SK-N-SH (cell line): ENCODE measurements around the gene PCSK9. TPM values are rescaled to one million over a fixed set of nuclear protein-coding genes. Genes with fewer than 3 reads are reported as not detected.

ENCODE experiments used
- CTCF ChIA-PET: fragments of 300-600, 350-600 bp; formaldehyde crosslinking; extraction: SDS; loops from one replicate; lab custom pipeline; 2021; lab: Yijun Ruan, JAX
- POLR2A ChIA-PET: fragments of 350-600 bp; sonication (Branson Sonifier 250); formaldehyde crosslinking; extraction: SDS; loops from one replicate; lab custom pipeline; 2020; ENCODE audit warnings: antibody characterized with exemption, inconsistent platforms; lab: Yijun Ruan, JAX
- DNase-seq: peaks from one replicate; pipeline ENCODE4 v3.0.0; 2012
- H2AFZ ChIP-seq: fragments of 200-600 bp; sonication (generic); 2 replicates; pipeline ENCODE4 v1.8.1; 2016; ENCODE audit warnings: antibody characterized with exemption, mild to moderate bottlenecking, low read depth
- H3F3A ChIP-seq: fragments of 200-600 bp; sonication (generic); replicated peaks from 2 replicates; pipeline ENCODE3; 2016; ENCODE audit warnings: antibody characterized with exemption, mild to moderate bottlenecking; ENCODE audit not compliant: insufficient read depth
- H3K27ac ChIP-seq, 2 experiments: fragments of 200-500 bp in 1 of 2; fragments of 200-600 bp in 1 of 2; sonication (Bioruptor generic) in 1 of 2; sonication (generic), shearing (Covaris generic) in 1 of 2; 2 replicates each; pipeline versions ENCODE4 v1.5.1 to v1.6.1; 2014 to 2016; ENCODE audit warnings: low read depth in 2 of 2, inconsistent platforms in 1 of 2, low read length in 1 of 2, mild to moderate bottlenecking in 1 of 2, mixed read lengths in 1 of 2
- H3K27me3 ChIP-seq: fragments of 200-600 bp; sonication (generic), shearing (Covaris generic); 2 replicates; pipeline ENCODE4 v1.6.1; 2016; ENCODE audit warnings: mixed run types; ENCODE audit not compliant: insufficient read depth
- H3K36me3 ChIP-seq, 2 experiments: fragments of 200-500 bp in 1 of 2; fragments of 200-600 bp in 1 of 2; sonication (Bioruptor generic) in 1 of 2; sonication (generic) in 1 of 2; replicated peaks in 1 of 2; 2 replicates each; pipeline versions ENCODE3 to v1.5.1; 2014 to 2016; ENCODE audit warnings: low read length in 1 of 2, mild to moderate bottlenecking in 1 of 2; ENCODE audit not compliant: insufficient read depth in 2 of 2, control insufficient read depth in 1 of 2
- H3K4me1 ChIP-seq, 2 experiments: fragments of 200-500 bp in 1 of 2; fragments of 200-600 bp in 1 of 2; sonication (Bioruptor generic) in 1 of 2; sonication (generic), shearing (Covaris generic) in 1 of 2; 2 replicates each; pipeline versions ENCODE4 v1.5.1 to v1.6.1; 2014 to 2016; ENCODE audit warnings: low read depth in 1 of 2, low read length in 1 of 2, mixed run types in 1 of 2; ENCODE audit not compliant: insufficient read depth in 2 of 2, control insufficient read depth in 1 of 2
- H3K4me2 ChIP-seq: fragments of 200-600 bp; sonication (generic), shearing (Covaris generic); 2 replicates; pipeline ENCODE4 v1.6.1; 2017; ENCODE audit warnings: mixed run types
- H3K4me3 ChIP-seq, 2 experiments: fragments of 200-500 bp in 1 of 2; fragments of 200-600 bp in 1 of 2; sonication (Bioruptor generic) in 1 of 2; sonication (generic), shearing (Covaris generic) in 1 of 2; 2 replicates each; pipeline versions ENCODE4 v1.5.1 to v1.8.1; 2014 to 2016; ENCODE audit warnings: low read depth in 2 of 2, inconsistent platforms in 1 of 2, low read length in 1 of 2, mild to moderate bottlenecking in 1 of 2, mixed read lengths in 1 of 2, moderate library complexity in 1 of 2
- H3K79me2 ChIP-seq: fragments of 200-600 bp; sonication (generic); 2 replicates; pipeline ENCODE4 v1.8.1; 2017; ENCODE audit warnings: mild to moderate bottlenecking; ENCODE audit not compliant: insufficient read depth
- H3K9ac ChIP-seq: fragments of 200-600 bp; sonication (generic); 2 replicates; pipeline ENCODE4 v1.6.1; 2017; ENCODE audit warnings: mixed run types
- H3K9me2 ChIP-seq: fragments of 200-600 bp; sonication (generic); 2 replicates; pipeline ENCODE4 v1.6.1; 2017; ENCODE audit warnings: mixed run types
- H3K9me3 ChIP-seq: fragments of 200-600 bp; sonication (generic); 2 replicates; pipeline ENCODE4 v1.6.1; 2017; ENCODE audit warnings: mixed run types, mild to moderate bottlenecking, moderate library complexity
- H4K20me1 ChIP-seq: fragments of 200-600 bp; sonication (generic); 2 replicates; pipeline ENCODE4 v1.6.1; 2017; ENCODE audit warnings: mild to moderate bottlenecking, mixed run types; ENCODE audit not compliant: insufficient read depth
- CHD2 ChIP-seq: fragments of 150-350 bp; IDR thresholded peaks from 2 replicates; pipeline ENCODE4 v1.6.1; 2018; ENCODE audit warnings: low read length; ENCODE audit not compliant: partially characterized antibody
- CTCF ChIP-seq: fragments of 200-600 bp; sonication (generic); IDR thresholded peaks from 2 replicates; pipeline ENCODE4 v1.6.1; 2017; ENCODE audit warnings: antibody characterized with exemption, mild to moderate bottlenecking, moderate library complexity
- IRF3 ChIP-seq: fragments of 150-350 bp; IDR thresholded peaks from 2 replicates; pipeline ENCODE4 v1.6.1; 2016; ENCODE audit warnings: mild to moderate bottlenecking, low read depth, low read length
- JUND ChIP-seq: IDR thresholded peaks from 2 replicates; pipeline ENCODE4 v1.4.0; 2012
- MXI1 ChIP-seq: IDR thresholded peaks from 2 replicates; pipeline ENCODE4 v1.6.1; 2012; ENCODE audit warnings: mild to moderate bottlenecking, low read depth, low read length, improper control_type of control experiment
- NFIC ChIP-seq: IDR thresholded peaks from 2 replicates; pipeline ENCODE4 v1.4.0; 2012; ENCODE audit warnings: borderline replicate concordance
- NRF1 ChIP-seq: IDR thresholded peaks from 2 replicates; pipeline ENCODE4 v1.6.1; 2012; ENCODE audit warnings: low read depth, mild to moderate bottlenecking, low read length
- RAD21 ChIP-seq: IDR thresholded peaks from 2 replicates; pipeline ENCODE4 v1.6.1; 2012; ENCODE audit warnings: mild to moderate bottlenecking, low read length
- RXRA ChIP-seq: IDR thresholded peaks from 2 replicates; pipeline ENCODE4 v1.4.0; 2012; ENCODE audit warnings: low read depth, mild to moderate bottlenecking, borderline replicate concordance
- TCF12 ChIP-seq: IDR thresholded peaks from 2 replicates; pipeline ENCODE4 v1.4.0; 2012
- TEAD4 ChIP-seq: IDR thresholded peaks from 2 replicates; pipeline ENCODE4 v1.4.0; 2012; ENCODE audit warnings: mild to moderate bottlenecking, borderline replicate concordance; ENCODE audit not compliant: insufficient read depth
- USF2 ChIP-seq: fragments of 150-350 bp; IDR thresholded peaks from 2 replicates; pipeline ENCODE4 v1.6.1; 2017; ENCODE audit warnings: antibody characterized with exemption, low read length, low read depth, borderline replicate concordance
- WGBS: methylation state at CpG from one replicate; pipeline ENCODE4 v1.1.6; 2017; ENCODE audit warnings: low lambda C conversion rate; 5-methylcytosine and 5-hydroxymethylcytosine counted together
- polyA plus RNA-seq, 3 experiments: library from polyadenylated mRNA; depleted of rRNA; stranded (reverse); fragments of >200 nt; gene quantifications; 2 replicates each; pipeline ENCODE4 v1.2.3, GENCODE V29; 2012

The PCSK9 gene
- polyA plus RNA-seq, 1 of the 3 experiments (the other 2 are of a cell fraction): 0.02 TPM

GRCh38 chr1:55052221-55053142 is 13.1 kb downstream of the PCSK9 start:
- Histone ChIP-seq H4K20me1 (no peaks in the 10 kb centered on the region), H3K27ac (no peak overlapping the region), H3K4me2 (no peak overlapping the region), H3K27me3 (no peaks in the 10 kb centered on the region), H3K79me2 (no peaks in the 10 kb centered on the region), H3K36me3 (no peaks in the 10 kb centered on the region), H3K9me2 (no peaks in the 10 kb centered on the region), H3K9ac (no peak overlapping the region), H3K9me3 (no peaks in the 10 kb centered on the region), H2AFZ (no peak overlapping the region), H3K4me1 (peaks cover 0 to 28% of the 10 kb centered on the region in 2 experiments; a peak in 1 of 4 replicates), H3K4me3 (no peak overlapping the region), H3F3A (no peaks in the 10 kb centered on the region)
- no peak for TF ChIP-seq NRF1
- no peak for TF ChIP-seq RXRA
- no peak for TF ChIP-seq NFIC
- TF ChIP-seq JUND: no peak
- TF ChIP-seq TCF12: no peak
- no peak for TF ChIP-seq IRF3
- no peak for TF ChIP-seq TEAD4
- no peak for TF ChIP-seq MXI1
- TF ChIP-seq CHD2: no peak
- no peak for TF ChIP-seq RAD21
- no peak for TF ChIP-seq CTCF
- no peak for TF ChIP-seq USF2
- POLR2A ChIA-PET: interaction anchor here (0.6 kb wide), 1 partner anchor 8 kb away, joined by 3 read pairs; no protein-coding TSS in a partner anchor
- WGBS: 88% methylated on average over 11 of the region's 29 CpGs
- CTCF ChIA-PET: interaction anchor here (0.8 kb wide), 1 partner anchor 107 kb away, joined by 3 read pairs; no protein-coding TSS in a partner anchor
- no peak for DNase-seq
